GM12874 (cell line): ENCODE data around the gene CDS2.

ENCODE experiments used
- CTCF ChIP-seq: IDR thresholded peaks from 2 replicates; pipeline ENCODE4 v1.5.1; 2011; ENCODE audit warnings: low read depth, mild to moderate bottlenecking, control low read depth, low read length, moderate library complexity; ENCODE audit not compliant: insufficient read depth

Gene CDS2

DNA sequence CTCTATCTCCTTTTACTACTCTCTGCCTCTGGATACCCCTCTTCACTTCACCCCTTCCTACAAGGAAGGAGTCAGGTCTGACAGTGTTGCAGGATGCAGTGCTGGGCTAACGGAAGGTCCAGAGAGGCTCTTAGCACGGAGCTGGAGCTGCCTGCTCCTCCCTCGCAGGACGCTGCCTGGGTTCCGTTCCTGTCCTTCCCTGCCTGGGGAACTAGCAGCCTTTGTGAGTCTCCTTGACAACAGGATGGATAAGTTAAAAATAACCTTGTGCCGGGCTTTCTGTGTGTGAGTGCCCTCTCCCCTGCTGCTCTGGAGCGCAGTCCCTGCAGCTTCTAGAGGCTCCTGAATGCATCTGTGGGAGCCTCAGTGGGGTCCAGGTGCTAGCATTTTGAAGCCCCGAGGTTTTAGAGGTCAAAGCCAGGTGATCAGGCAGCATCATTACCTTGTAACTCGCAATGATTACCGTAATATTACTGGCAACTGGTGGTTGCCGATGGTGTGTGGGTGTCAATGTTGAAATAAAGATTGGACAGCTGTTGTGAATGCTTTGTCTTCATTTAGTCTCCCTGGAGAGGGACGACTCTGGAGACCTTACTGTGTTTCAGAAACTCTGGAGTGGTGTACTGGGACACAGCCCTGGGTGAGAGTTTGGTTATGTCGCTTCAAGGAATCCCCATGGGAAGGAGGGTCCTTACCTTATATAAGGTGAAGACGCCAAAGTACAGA lies 44.4 kb downstream of the CDS2 start:
- TF ChIP-seq CTCF = no peak

DNA sequence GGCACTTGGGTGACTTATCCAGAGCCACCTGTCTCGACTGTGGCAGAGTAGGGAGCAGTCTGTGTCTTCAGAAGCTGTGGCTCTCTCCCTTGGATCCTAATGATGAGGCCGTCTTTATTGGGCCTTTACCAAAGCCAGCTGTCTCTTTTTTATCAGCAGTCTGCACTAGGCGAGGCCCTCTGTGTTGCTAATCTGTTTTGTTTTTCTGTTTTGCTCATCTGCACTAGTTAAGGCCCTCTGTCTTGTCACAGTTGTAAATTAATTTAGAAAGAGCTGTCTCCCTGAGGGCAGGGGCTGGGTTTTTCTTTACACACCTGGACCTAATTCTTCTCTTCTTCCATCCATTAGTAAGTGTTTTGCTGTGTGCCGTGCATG lies 45.0 kb downstream of the CDS2 start:
- no peak for TF ChIP-seq CTCF

GRCh38 chr20:5172167-5172601 lies 45.4 kb downstream of the CDS2 start:
- TF ChIP-seq CTCF = no peak

GRCh38 chr20:5172903-5173463 lies 46.2 kb downstream of the CDS2 start:
- TF ChIP-seq CTCF = no peak

GRCh38 chr20:5173751-5174150 lies 46.9 kb downstream of the CDS2 start:
- TF ChIP-seq CTCF = no peak

GRCh38 chr20:5177071-5177470 lies 50.3 kb downstream of the CDS2 start:
- no peak for TF ChIP-seq CTCF

- no peak for TF ChIP-seq CTCF
Observed at GRCh38 chr20:5178046-5178445, 51.2 kb downstream of the CDS2 start.
